ENCODE results near the gene FAAP100. TPM values are rescaled to one million over a fixed set of nuclear protein-coding genes. Genes with fewer than 3 reads are reported as not detected.

Gene FAAP100
- total and polyA plus RNA-seq, 7 donors: 6.6 to 27.2 (median 10.9) TPM

DNA sequence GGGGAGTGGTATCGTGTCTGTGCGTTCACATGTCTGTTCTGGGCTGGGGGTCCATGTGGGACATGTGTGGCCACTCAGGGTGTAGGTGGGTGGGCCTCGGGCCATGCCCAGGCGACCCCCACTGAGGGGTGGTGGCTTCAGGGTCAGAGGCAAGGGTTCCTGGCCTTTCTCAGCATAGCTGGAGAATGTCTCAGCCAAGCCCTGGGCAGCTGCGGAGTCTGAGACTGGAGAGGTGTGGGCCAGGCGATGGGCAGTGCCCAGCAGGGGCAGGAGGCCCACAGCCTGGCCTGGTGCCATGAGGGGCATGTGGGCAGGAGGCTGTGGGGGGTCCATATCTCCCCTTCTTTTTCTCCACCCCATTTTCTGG, 22.7 kb downstream of the FAAP100 start:
- intact Hi-C loops (cut with DNase I): no loop called here
- TF ChIP-seq, protein P1, sequence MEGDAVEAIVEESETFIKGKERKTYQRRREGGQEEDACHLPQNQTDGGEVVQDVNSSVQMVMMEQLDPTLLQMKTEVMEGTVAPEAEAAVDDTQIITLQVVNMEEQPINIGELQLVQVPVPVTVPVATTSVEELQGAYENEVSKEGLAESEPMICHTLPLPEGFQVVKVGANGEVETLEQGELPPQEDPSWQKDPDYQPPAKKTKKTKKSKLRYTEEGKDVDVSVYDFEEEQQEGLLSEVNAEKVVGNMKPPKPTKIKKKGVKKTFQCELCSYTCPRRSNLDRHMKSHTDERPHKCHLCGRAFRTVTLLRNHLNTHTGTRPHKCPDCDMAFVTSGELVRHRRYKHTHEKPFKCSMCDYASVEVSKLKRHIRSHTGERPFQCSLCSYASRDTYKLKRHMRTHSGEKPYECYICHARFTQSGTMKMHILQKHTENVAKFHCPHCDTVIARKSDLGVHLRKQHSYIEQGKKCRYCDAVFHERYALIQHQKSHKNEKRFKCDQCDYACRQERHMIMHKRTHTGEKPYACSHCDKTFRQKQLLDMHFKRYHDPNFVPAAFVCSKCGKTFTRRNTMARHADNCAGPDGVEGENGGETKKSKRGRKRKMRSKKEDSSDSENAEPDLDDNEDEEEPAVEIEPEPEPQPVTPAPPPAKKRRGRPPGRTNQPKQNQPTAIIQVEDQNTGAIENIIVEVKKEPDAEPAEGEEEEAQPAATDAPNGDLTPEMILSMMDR (IDR thresholded peaks at IDR 0.05): no peak
- 75 to 89% methylated on average over 6 of the region's 6 CpGs for WGBS, 2 donors
- DNase-seq: no peak
- H3K4me1 ChIP-seq: peaks cover 0 to 12% (median 9%) of the 10 kb centered on the region in 4 donors
- no peaks in the 10 kb centered on the region for H3K36me3 ChIP-seq
- H3K27me3 ChIP-seq: peaks cover 28 to 59% (median 58%) of the 10 kb centered on the region in 3 donors
- no peaks in the 10 kb centered on the region for H3K9me3 ChIP-seq
- no peak overlapping the region for H3K27ac ChIP-seq
- no peak overlapping the region for H3K4me3 ChIP-seq

DNA sequence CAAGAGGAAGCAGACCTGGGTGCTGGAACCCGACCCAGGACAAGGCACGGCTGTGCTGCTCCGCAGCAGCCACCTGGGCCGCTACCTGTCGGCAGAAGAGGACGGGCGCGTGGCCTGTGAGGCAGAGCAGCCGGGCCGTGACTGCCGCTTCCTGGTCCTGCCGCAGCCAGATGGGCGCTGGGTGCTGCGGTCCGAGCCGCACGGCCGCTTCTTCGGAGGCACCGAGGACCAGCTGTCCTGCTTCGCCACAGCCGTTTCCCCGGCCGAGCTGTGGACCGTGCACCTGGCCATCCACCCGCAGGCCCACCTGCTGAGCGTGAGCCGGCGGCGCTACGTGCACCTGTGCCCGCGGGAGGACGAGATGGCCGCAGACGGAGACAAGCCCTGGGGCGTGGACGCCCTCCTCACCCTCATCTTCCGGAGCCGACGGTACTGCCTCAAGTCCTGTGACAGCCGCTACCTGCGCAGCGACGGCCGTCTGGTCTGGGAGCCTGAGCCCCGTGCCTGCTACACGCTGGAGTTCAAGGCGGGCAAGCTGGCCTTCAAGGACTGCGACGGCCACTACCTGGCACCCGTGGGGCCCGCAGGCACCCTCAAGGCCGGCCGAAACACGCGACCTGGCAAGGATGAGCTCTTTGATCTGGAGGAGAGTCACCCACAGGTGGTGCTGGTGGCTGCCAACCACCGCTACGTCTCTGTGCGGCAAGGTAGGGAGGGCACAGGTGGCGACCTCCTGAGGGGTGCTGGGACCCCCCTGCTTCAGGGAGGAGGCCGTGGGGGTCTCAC, 23.3 kb downstream of the FAAP100 start:
- WGBS, 2 donors: 33 to 87% methylated on average over 62 of the region's 62 CpGs
- TF ChIP-seq EP300 (IDR thresholded peaks at IDR 0.05) (no peak), POLR2A (IDR thresholded peaks at IDR 0.05) (no peak), POLR2AphosphoS5 (IDR thresholded peaks at IDR 0.05) (no peak)
- TF ChIP-seq, protein P1 (IDR thresholded peaks at IDR 0.05): no peak
- no peak overlapping the region for H3K27ac ChIP-seq
- no peaks in the 10 kb centered on the region for H3K9me3 ChIP-seq
- intact Hi-C loops (cut with DNase I): no loop called here
- peaks cover 28 to 59% (median 58%) of the 10 kb centered on the region in 3 donors for H3K27me3 ChIP-seq
- DNase-seq: no peak
- no peak overlapping the region for H3K4me3 ChIP-seq
- H3K36me3 ChIP-seq: no peaks in the 10 kb centered on the region
- H3K4me1 ChIP-seq: peaks cover 0 to 17% (median 12%) of the 10 kb centered on the region in 4 donors

DNA sequence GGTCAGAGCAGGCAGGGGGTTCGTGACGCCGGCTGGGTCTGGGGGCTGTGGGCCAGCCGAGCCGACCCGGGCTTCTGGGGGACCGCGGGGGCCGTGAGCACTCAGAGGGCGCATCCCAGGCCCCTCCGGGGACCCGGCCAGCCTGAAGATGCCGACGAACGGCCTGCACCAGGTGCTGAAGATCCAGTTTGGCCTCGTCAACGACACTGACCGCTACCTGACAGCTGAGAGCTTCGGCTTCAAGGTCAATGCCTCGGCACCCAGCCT, 23.8 kb downstream of the FAAP100 start:
- WGBS, 2 donors: 16 to 63% methylated on average over 20 of the region's 20 CpGs
- peaks cover 31 to 61% (median 60%) of the 10 kb centered on the region in 3 donors for H3K27me3 ChIP-seq
- intact Hi-C loops (cut with DNase I): no loop called here

DNA sequence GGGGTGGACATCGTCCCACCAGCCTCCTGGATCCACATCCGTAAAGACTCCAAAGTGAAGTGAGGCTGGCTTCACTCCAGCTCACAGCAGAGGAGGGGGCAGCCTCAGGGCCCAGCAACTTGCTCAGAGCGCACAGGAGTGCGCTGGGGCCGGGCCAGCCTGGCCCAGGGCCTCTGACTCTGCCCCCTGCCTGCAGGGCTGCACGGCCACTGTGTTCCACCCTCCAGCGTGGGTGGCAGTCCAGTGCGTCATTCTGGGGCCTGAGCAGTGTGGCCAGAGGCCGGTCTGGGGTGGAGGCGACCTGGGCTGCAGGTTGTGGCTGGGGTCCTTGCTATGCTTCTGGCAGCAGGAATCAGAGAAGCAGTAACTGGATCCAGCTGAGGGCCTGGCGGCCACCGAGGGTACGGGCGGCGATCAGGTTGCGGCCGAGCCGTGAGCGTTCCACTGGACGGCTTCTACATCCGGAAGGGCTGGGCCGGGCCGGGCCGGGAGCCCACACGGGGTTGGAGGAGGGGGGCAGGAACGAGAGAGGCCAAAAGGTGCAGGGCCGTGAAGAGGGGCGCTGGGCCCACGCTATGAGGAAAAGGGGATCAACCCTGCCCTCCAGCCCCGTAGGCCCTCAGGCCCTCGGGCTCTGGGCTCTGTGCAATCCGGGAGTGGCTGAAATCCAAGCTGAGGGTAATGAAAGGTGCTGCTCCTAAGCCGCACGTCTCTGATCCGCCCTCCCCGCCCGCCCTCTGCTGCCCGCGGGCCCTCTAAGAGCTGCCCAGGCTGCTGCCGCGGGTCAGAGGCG, 24.4 kb downstream of the FAAP100 start, which contains the start of gene FSCN2:
Gene FSCN2 (plus strand): TSS at position 787 of the 793 bp plus-strand sequence. CDS start 155 bp downstream, outside the sequence.
- TF ChIP-seq EP300 (IDR thresholded peaks at IDR 0.05) (no peak), POLR2AphosphoS5 (IDR thresholded peaks at IDR 0.05) (no peak), POLR2A (IDR thresholded peaks at IDR 0.05) (no peak)
- TF ChIP-seq, protein P1 (IDR thresholded peaks at IDR 0.05): no peak
- H3K27ac ChIP-seq: no peak within 1 kb of the TSS
- intact Hi-C loops (cut with DNase I): no loop called here
- H3K4me1 ChIP-seq: peaks cover 0 to 28% (median 22%) of the 10 kb centered on the region in 4 donors
- DNase-seq: no peak
- no peaks in the 10 kb centered on the region for H3K9me3 ChIP-seq
- WGBS, 2 donors: 14 to 57% methylated on average over 42 of the region's 42 CpGs
- peaks cover 31 to 66% (median 65%) of the 10 kb centered on the region in 3 donors for H3K27me3 ChIP-seq
- H3K36me3 ChIP-seq: no peaks in the 10 kb centered on the region
- no peak within 1 kb of the TSS for H3K4me3 ChIP-seq

More for the DNA sequence above, 23.8 kb downstream of the FAAP100 start:
- no peaks in the 10 kb centered on the region for H3K9me3 ChIP-seq
- no peak for DNase-seq
- H3K36me3 ChIP-seq: no peaks in the 10 kb centered on the region
- no peak overlapping the region for H3K27ac ChIP-seq
- TF ChIP-seq, protein P1 (IDR thresholded peaks at IDR 0.05): no peak
- no peak for TF ChIP-seq EP300 (IDR thresholded peaks at IDR 0.05)
- TF ChIP-seq POLR2A (IDR thresholded peaks at IDR 0.05): no peak
- no peak for TF ChIP-seq POLR2AphosphoS5 (IDR thresholded peaks at IDR 0.05)
- no peak overlapping the region for H3K4me3 ChIP-seq
- peaks cover 0 to 22% (median 17%) of the 10 kb centered on the region in 4 donors for H3K4me1 ChIP-seq
